Hepatocyte (in vitro differentiated cells): Measurements from ENCODE around the gene EEF1G. TPM values are rescaled to one million over a fixed set of nuclear protein-coding genes. Genes with fewer than 3 reads are reported as not detected.

Experiments used
- DNase-seq: peaks from one replicate; pipeline ENCODE4 v3.0.0-alpha.2; 2016; ENCODE audit warnings: low spot score
- H2AFZ ChIP-seq: fragments of 200-600 bp; sonication (generic); 2 replicates; pipeline ENCODE4 v1.6.0; 2016; ENCODE audit warnings: antibody characterized with exemption, mild to moderate bottlenecking
- H3K27ac ChIP-seq: fragments of 200-600 bp; sonication (generic); 2 replicates; pipeline ENCODE4 v1.5.1; 2016; ENCODE audit warnings: mild to moderate bottlenecking
- H3K27me3 ChIP-seq: fragments of 200-600 bp; sonication (generic); 2 replicates; pipeline ENCODE4 v1.6.1; 2016
- H3K36me3 ChIP-seq: fragments of 200-600 bp; sonication (generic); replicated peaks from 2 replicates; pipeline ENCODE4 v1.5.1; 2016; ENCODE audit warnings: low read depth; ENCODE audit not compliant: insufficient read depth
- H3K4me1 ChIP-seq: fragments of 200-600 bp; sonication (generic); 2 replicates; pipeline ENCODE4 v1.5.1; 2016; ENCODE audit warnings: mild to moderate bottlenecking, moderate library complexity; ENCODE audit not compliant: insufficient read depth
- H3K4me2 ChIP-seq: fragments of 200-600 bp; sonication (generic); 2 replicates; pipeline ENCODE4 v1.6.0; 2016
- H3K4me3 ChIP-seq: fragments of 200-600 bp; sonication (generic); 2 replicates; pipeline ENCODE4 v1.5.1; 2016; ENCODE audit warnings: mild to moderate bottlenecking
- H3K79me2 ChIP-seq: fragments of 200-600 bp; sonication (generic); 2 replicates; pipeline ENCODE4 v1.6.0; 2017; ENCODE audit warnings: mild to moderate bottlenecking
- H3K9me2 ChIP-seq: fragments of 200-600 bp; sonication (generic); replicated peaks from 2 replicates; pipeline ENCODE4 v1.6.0; 2017; ENCODE audit warnings: mild to moderate bottlenecking; ENCODE audit not compliant: insufficient read depth
- H3K9me3 ChIP-seq: fragments of 200-600 bp; sonication (generic); 2 replicates; pipeline ENCODE4 v1.5.1; 2016; ENCODE audit warnings: low read depth, mild to moderate bottlenecking
- H4K20me1 ChIP-seq: fragments of 200-600 bp; sonication (generic); 2 replicates; pipeline ENCODE4 v1.6.0; 2016; ENCODE audit warnings: mild to moderate bottlenecking; ENCODE audit not compliant: insufficient read depth, poor library complexity, severe bottlenecking
- CTCF ChIP-seq: fragments of 200-600 bp; sonication (generic); IDR thresholded peaks from 2 replicates; pipeline ENCODE4 v1.5.1; 2016; ENCODE audit warnings: antibody characterized with exemption, mild to moderate bottlenecking; ENCODE audit not compliant: poor library complexity
- EZH2 ChIP-seq: fragments of 200-600 bp; sonication (generic); IDR thresholded peaks from 2 replicates; pipeline ENCODE4 v1.6.1; 2016; ENCODE audit warnings: antibody characterized with exemption, mild to moderate bottlenecking, borderline replicate concordance
- EZH2phosphoT487 ChIP-seq: fragments of 200-600 bp; sonication (generic); IDR thresholded peaks from one replicate; pipeline ENCODE4 v1.6.1; 2018; ENCODE audit warnings: antibody characterized with exemption, mild to moderate bottlenecking, low read depth, moderate library complexity; ENCODE audit not compliant: unreplicated experiment, severe bottlenecking
- WGBS: methylation state at CpG from one replicate; pipeline ENCODE4 v1.1.6; 2016; ENCODE audit warnings: low lambda C conversion rate; ENCODE audit errors: missing lambda C conversion rate; 5-methylcytosine and 5-hydroxymethylcytosine counted together
- polyA plus RNA-seq: library from polyadenylated mRNA; unstranded; fragments of >200 nt; fragmentation: Nextera tagmentation; extraction: Ambion mirVana; gene quantifications from 2 replicates; pipeline ENCODE4 v1.2.1, GENCODE V29; 2016
- total RNA-seq: library from RNA; depleted of rRNA; stranded (reverse); fragments of >200 nt; gene quantifications from 2 replicates; pipeline ENCODE4 v1.2.3, GENCODE V29; 2014

The EEF1G gene
- total RNA-seq = 1,612 and 1,634 TPM in 2 replicates
- polyA plus RNA-seq = 501 and 526 TPM in 2 replicates

GRCh38 chr11:62573592-62574362, at the start of gene EEF1G:
TSS of gene EEF1G (minus strand) at chr11:62573891. CDS start at chr11:62573842, 49 bp downstream.
- peak within 1 kb of the TSS; percentile 42 for H2AFZ ChIP-seq
- peak within 1 kb of the TSS; percentile 56 for H3K4me3 ChIP-seq
- no peaks in the 10 kb centered on the region for H3K9me3 ChIP-seq
- no peaks in the 10 kb centered on the region for H3K36me3 ChIP-seq
- H3K79me2 ChIP-seq = peaks cover 64% of the 10 kb centered on the region
- H3K27me3 ChIP-seq = no peaks in the 10 kb centered on the region
- H3K9me2 ChIP-seq = no peaks in the 10 kb centered on the region
- peak within 1 kb of the TSS; percentile 87 for H3K4me2 ChIP-seq
- H4K20me1 ChIP-seq = peaks cover 18% of the 10 kb centered on the region
- TF ChIP-seq CTCF (no peak), EZH2phosphoT487 (no peak), EZH2 (no peak)
- peak; percentile 100 for DNase-seq
- WGBS = under 1% methylated on average over 41 of the region's 46 CpGs
- H3K27ac ChIP-seq = peak within 1 kb of the TSS; percentile 89
- peaks cover 31% of the 10 kb centered on the region for H3K4me1 ChIP-seq

GRCh38 chr11:62622476-62623089, 48.9 kb upstream of the EEF1G start:
- Histone ChIP-seq H3K27ac (peak overlapping the region; percentile 92), H3K79me2 (peaks cover 29% of the 10 kb centered on the region), H2AFZ (peak overlapping the region; percentile 6), H3K9me2 (no peaks in the 10 kb centered on the region), H3K27me3 (no peaks in the 10 kb centered on the region), H3K4me2 (peak overlapping the region; percentile 66), H3K4me1 (peaks cover 11% of the 10 kb centered on the region), H3K9me3 (no peaks in the 10 kb centered on the region), H3K4me3 (no peak overlapping the region), H4K20me1 (no peaks in the 10 kb centered on the region), H3K36me3 (no peaks in the 10 kb centered on the region)
- TF ChIP-seq EZH2phosphoT487 (no peak), CTCF (no peak), EZH2 (no peak)
- no peak for DNase-seq
- 92% methylated on average over 7 of the region's 7 CpGs for WGBS

- Histone ChIP-seq H3K27ac (peak within 1 kb of the TSS; percentile 92), H3K27me3 (no peaks in the 10 kb centered on the region), H3K36me3 (no peaks in the 10 kb centered on the region), H3K79me2 (peaks cover 29% of the 10 kb centered on the region), H3K9me2 (no peaks in the 10 kb centered on the region), H2AFZ (peak within 1 kb of the TSS; percentile 46), H4K20me1 (no peaks in the 10 kb centered on the region), H3K4me1 (peaks cover 11% of the 10 kb centered on the region), H3K4me3 (peak within 1 kb of the TSS; percentile 50), H3K4me2 (peak within 1 kb of the TSS; percentile 83), H3K9me3 (no peaks in the 10 kb centered on the region)
- DNase-seq = peak; percentile 99
- WGBS = 5% methylated on average over 55 of the region's 77 CpGs
- TF ChIP-seq EZH2phosphoT487 (no peak), EZH2 (no peak), CTCF (no peak)
Measured at GRCh38 chr11:62621567-62622470, 48.1 kb upstream of the EEF1G start, which contains the start of gene B3GAT3. TSS of gene B3GAT3 (minus strand) at chr11:62621986. CDS start at chr11:62621947, 39 bp downstream.
